ENCODE measurements around the gene RPL13A. TPM values are rescaled to one million over a fixed set of nuclear protein-coding genes. Genes with fewer than 3 reads are reported as not detected.

Gene RPL13A
- total and polyA plus RNA-seq, 2 of the 13 experiments (the other 11 are each of a cell fraction or from before 2014, with no cell fraction given), result 2,601 to 3,407 TPM

DNA sequence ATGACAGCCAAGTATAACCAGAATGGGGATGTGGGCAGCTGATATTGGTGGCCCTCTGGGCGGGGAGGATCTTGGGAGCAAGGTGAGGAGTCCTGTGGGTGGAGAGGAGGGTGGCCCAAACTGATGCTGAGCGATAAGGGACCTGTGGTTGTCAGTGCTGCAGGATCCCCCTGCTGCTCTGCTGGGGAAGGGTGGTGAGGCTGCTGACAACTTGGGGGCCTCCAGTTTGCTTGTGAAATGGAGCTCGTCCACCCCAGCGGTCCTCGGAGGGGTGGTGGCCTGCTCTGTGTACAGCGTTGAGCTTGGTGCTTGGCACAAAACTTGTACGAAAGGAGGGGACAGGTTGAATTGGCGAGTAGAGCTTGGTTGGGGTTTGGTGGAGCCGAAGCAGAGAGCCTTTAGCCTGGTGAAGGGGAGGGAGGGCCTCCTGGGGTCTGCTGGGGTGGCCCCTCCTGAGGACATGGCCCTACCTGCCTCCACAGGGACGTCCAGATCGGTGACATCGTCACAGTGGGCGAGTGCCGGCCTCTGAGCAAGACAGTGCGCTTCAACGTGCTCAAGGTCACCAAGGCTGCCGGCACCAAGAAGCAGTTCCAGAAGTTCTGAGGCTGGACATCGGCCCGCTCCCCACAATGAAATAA is 11.7 kb downstream of the RPL13A start:
- Histone ChIP-seq H2AFZ (ENCODE audit: low read length) (no peak overlapping the region), H3K9me3 (ENCODE audit: low read length) (no peaks in the 10 kb centered on the region), H3K79me2 (ENCODE audit: insufficient read depth, low read length) (peaks cover 27% of the 10 kb centered on the region), H3K4me3 (replicated peaks in 1 of 3; ENCODE audit: insufficient read depth in 1 of 3, low read depth in 2 of 3, low read length in 3 of 3) (no peak overlapping the region), H3K9ac (ENCODE audit: insufficient read depth, low read depth, low read length) (peak overlapping the region; percentile 37; the same call in 1 of the 2 replicates), H4K20me1 (ENCODE audit: insufficient read depth, low read length) (peaks cover 24% of the 10 kb centered on the region; the same call in 1 of the 2 replicates), H3K27ac (ENCODE audit: extremely low read length, insufficient read depth, low read length) (peak overlapping the region; percentile 16), H3K27me3 (ENCODE audit: control insufficient read depth in 1 of 2, insufficient read depth in 2 of 2, low read length in 2 of 2) (peaks cover 0 to 4% of the 10 kb centered on the region in 2 experiments; a peak in 1 of 5 replicates), H3K4me2 (ENCODE audit: low read depth, low read length) (peak overlapping the region; percentile 92; the same call in 1 of the 2 replicates), H3K36me3 (replicated peaks in 1 of 2; ENCODE audit: control insufficient read depth in 1 of 2, insufficient read depth in 2 of 2, low read length in 2 of 2) (peaks cover 15 to 25% of the 10 kb centered on the region in 2 experiments), H3K4me1 (ENCODE audit: insufficient read depth, low read length) (peaks cover 57% of the 10 kb centered on the region)
- POLR2A ChIA-PET, result interaction anchor here (1.4 to 1.8 kb wide), 3 partner anchors 10 to 81 kb away, joined by 3 to 7 read pairs (median 4); partner anchors contain the start of genes FCGRT and NOSIP
- no peak for FAIRE-seq
- intact Hi-C loops (cut with micrococcal nuclease; ENCODE audit: unreplicated experiment) (no loop called here), in situ Hi-C loops (cut with HindIII; ENCODE audit: extremely low pct_ligation_motif_present, low pct_unique_long_range_greater_than_20kb) (loop anchor here (5.0 kb wide), 2 partner anchors 73 to 173 kb away; no protein-coding TSS in a partner anchor)
- TF ChIP-seq SNAI1 (CRISPR knock-in tag; IDR thresholded peaks at IDR 0.05; ENCODE audit: borderline replicate concordance), result no peak
- 0 out of 2 replicates have a peak, but pooled peaks have one; percentile 18 for TF ChIP-seq ZBTB38 (CRISPR knock-in tag; IDR thresholded peaks at IDR 0.05)
- peak; percentile 46 for TF ChIP-seq AGO2 (optimal IDR thresholded peaks at IDR 0.05; ENCODE audit: low read depth, low read length)
- TF ChIP-seq RBFOX2 (IDR thresholded peaks at IDR 0.05; ENCODE audit: low read depth, low read length), result peak; percentile 62
- TF ChIP-seq, protein P1, sequence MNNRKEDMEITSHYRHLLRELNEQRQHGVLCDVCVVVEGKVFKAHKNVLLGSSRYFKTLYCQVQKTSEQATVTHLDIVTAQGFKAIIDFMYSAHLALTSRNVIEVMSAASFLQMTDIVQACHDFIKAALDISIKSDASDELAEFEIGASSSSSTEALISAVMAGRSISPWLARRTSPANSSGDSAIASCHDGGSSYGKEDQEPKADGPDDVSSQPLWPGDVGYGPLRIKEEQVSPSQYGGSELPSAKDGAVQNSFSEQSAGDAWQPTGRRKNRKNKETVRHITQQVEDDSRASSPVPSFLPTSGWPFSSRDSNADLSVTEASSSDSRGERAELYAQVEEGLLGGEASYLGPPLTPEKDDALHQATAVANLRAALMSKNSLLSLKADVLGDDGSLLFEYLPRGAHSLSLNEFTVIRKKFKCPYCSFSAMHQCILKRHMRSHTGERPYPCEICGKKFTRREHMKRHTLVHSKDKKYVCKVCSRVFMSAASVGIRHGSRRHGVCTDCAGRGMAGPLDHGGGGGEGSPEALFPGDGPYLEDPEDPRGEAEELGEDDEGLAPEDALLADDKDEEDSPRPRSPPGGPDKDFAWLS (CRISPR knock-in tag; IDR thresholded peaks at IDR 0.05; ENCODE audit: borderline replicate concordance), result no peak
- TF ChIP-seq, protein P2, sequence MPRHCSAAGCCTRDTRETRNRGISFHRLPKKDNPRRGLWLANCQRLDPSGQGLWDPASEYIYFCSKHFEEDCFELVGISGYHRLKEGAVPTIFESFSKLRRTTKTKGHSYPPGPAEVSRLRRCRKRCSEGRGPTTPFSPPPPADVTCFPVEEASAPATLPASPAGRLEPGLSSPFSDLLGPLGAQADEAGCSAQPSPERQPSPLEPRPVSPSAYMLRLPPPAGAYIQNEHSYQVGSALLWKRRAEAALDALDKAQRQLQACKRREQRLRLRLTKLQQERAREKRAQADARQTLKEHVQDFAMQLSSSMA (CRISPR knock-in tag; IDR thresholded peaks at IDR 0.05), result no peak
- TF ChIP-seq NFRKB (IDR thresholded peaks at IDR 0.05), result no peak
- TF ChIP-seq ZSCAN22 (CRISPR knock-in tag; IDR thresholded peaks at IDR 0.05), result no peak
- TF ChIP-seq, protein P3, sequence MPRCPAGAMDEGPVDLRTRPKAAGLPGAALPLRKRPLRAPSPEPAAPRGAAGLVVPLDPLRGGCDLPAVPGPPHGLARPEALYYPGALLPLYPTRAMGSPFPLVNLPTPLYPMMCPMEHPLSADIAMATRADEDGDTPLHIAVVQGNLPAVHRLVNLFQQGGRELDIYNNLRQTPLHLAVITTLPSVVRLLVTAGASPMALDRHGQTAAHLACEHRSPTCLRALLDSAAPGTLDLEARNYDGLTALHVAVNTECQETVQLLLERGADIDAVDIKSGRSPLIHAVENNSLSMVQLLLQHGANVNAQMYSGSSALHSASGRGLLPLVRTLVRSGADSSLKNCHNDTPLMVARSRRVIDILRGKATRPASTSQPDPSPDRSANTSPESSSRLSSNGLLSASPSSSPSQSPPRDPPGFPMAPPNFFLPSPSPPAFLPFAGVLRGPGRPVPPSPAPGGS (CRISPR knock-in tag; IDR thresholded peaks at IDR 0.05), result 0 out of 2 replicates have a peak, but pooled peaks have one; percentile 9
- 0 out of 2 replicates have a peak, but pooled peaks have one; percentile 8 for TF ChIP-seq POLR2G (IDR thresholded peaks at IDR 0.05; ENCODE audit: low read depth, low read length)
- TF ChIP-seq NONO (IDR thresholded peaks at IDR 0.05), result no peak
- 0 out of 2 replicates have a peak, but pooled peaks have one; percentile 25 for TF ChIP-seq NONO (CRISPR knock-in tag; conservative IDR thresholded peaks at IDR 0.05)
- TF ChIP-seq, protein P4, sequence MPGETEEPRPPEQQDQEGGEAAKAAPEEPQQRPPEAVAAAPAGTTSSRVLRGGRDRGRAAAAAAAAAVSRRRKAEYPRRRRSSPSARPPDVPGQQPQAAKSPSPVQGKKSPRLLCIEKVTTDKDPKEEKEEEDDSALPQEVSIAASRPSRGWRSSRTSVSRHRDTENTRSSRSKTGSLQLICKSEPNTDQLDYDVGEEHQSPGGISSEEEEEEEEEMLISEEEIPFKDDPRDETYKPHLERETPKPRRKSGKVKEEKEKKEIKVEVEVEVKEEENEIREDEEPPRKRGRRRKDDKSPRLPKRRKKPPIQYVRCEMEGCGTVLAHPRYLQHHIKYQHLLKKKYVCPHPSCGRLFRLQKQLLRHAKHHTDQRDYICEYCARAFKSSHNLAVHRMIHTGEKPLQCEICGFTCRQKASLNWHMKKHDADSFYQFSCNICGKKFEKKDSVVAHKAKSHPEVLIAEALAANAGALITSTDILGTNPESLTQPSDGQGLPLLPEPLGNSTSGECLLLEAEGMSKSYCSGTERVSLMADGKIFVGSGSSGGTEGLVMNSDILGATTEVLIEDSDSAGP (CRISPR knock-in tag; IDR thresholded peaks at IDR 0.05; ENCODE audit: borderline replicate concordance), result no peak
- TF ChIP-seq ZNF567 (CRISPR knock-in tag; IDR thresholded peaks at IDR 0.05; ENCODE audit: borderline replicate concordance), result no peak
- TF ChIP-seq, protein P5, sequence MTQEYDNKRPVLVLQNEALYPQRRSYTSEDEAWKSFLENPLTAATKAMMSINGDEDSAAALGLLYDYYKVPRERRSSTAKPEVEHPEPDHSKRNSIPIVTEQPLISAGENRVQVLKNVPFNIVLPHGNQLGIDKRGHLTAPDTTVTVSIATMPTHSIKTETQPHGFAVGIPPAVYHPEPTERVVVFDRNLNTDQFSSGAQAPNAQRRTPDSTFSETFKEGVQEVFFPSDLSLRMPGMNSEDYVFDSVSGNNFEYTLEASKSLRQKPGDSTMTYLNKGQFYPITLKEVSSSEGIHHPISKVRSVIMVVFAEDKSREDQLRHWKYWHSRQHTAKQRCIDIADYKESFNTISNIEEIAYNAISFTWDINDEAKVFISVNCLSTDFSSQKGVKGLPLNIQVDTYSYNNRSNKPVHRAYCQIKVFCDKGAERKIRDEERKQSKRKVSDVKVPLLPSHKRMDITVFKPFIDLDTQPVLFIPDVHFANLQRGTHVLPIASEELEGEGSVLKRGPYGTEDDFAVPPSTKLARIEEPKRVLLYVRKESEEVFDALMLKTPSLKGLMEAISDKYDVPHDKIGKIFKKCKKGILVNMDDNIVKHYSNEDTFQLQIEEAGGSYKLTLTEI (CRISPR knock-in tag; conservative IDR thresholded peaks at IDR 0.05), result no peak
- TF ChIP-seq NKX3-1 (CRISPR knock-in tag; IDR thresholded peaks at IDR 0.05), result no peak
- BruUV-seq (replicated peaks), result no TSS peak
- ATAC-seq, result no peak
- no peak for DNase-seq (ENCODE audit: low spot score)
- CTCF ChIA-PET (ENCODE audit: low intra/inter-chr PET ratio, low total read pairs), result no interaction called here
- WGBS (ENCODE audit: low lambda C conversion rate), result 97% methylated on average over 18 of the region's 19 CpGs

Data from HepG2 (cell line).